ENCODE data around the gene HS6ST1. TPM values are rescaled to one million over a fixed set of nuclear protein-coding genes. Genes with fewer than 3 reads are reported as not detected.

HS6ST1 gene
- total and polyA plus RNA-seq, 4 donors = 17.9 to 31.9 (median 25.4) TPM

DNA sequence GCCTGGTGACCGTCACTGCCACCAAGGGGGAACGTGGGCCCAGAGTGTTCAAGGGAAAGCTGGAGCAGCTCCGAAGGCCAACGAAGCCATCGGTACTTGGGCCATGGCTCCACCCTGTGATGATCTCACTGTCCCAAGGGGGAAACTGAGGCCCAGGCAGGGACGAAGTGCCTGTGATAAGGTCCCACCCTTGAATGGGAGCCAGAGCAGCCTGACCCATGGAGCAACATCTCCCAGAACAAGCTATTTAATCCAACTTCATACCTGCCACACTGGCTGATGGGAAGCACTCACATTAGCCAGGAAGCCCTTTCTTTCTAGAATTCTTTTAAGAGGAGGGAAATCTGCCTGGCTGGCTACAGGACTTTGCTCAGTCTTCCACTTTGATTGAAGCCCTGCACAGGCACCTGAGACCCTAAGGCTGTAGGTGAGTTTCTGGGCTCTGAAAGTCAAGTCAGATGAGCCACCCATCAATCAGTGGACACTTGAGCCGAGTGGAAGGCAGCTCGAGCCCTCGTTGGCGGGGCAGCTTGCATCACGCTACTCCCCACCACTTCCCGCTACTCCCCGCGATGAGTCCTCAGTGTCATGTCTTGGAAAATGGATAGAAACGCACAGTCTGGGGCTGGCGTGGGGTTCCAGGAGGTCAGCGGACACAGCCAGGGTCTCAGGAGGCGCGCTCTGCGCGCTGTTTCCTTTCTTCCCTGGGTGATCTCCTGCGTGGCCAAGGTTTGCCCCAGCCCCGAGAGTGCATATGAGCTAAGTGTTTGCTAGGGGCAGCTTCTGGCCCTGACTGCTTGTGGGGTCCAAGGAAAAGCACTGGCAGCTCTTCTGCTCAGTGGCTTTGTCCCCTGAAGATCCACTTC lies 2.5 kb upstream of the HS6ST1 start:
- no peak overlapping the region for H3K4me3 ChIP-seq (ENCODE audit: low read depth in 1 of 3, low read length in 3 of 3)
- H3K9me3 ChIP-seq (ENCODE audit: control insufficient read depth in 4 of 4, low read length in 3 of 4) = no peaks in the 10 kb centered on the region
- H3K27ac ChIP-seq (ENCODE audit: low read depth in 1 of 2, low read length in 2 of 2) = no peak overlapping the region
- TF ChIP-seq NR2F2 (IDR thresholded peaks at IDR 0.05) (no peak), HNF4G (IDR thresholded peaks at IDR 0.05) (no peak), MAX (IDR thresholded peaks at IDR 0.05) (no peak), RXRA (IDR thresholded peaks at IDR 0.05) (no peak), ZBTB33 (IDR thresholded peaks at IDR 0.05) (no peak), JUND (IDR thresholded peaks at IDR 0.05) (no peak), FOXA1 (IDR thresholded peaks at IDR 0.05) (no peak), REST (IDR thresholded peaks at IDR 0.05) (no peak), GABPA (IDR thresholded peaks at IDR 0.05 in 1 of 2, conservative IDR thresholded peaks at IDR 0.05 in 1 of 2) (no peak), RAD21 (IDR thresholded peaks at IDR 0.05) (no peak)
- TF ChIP-seq, protein P1, sequence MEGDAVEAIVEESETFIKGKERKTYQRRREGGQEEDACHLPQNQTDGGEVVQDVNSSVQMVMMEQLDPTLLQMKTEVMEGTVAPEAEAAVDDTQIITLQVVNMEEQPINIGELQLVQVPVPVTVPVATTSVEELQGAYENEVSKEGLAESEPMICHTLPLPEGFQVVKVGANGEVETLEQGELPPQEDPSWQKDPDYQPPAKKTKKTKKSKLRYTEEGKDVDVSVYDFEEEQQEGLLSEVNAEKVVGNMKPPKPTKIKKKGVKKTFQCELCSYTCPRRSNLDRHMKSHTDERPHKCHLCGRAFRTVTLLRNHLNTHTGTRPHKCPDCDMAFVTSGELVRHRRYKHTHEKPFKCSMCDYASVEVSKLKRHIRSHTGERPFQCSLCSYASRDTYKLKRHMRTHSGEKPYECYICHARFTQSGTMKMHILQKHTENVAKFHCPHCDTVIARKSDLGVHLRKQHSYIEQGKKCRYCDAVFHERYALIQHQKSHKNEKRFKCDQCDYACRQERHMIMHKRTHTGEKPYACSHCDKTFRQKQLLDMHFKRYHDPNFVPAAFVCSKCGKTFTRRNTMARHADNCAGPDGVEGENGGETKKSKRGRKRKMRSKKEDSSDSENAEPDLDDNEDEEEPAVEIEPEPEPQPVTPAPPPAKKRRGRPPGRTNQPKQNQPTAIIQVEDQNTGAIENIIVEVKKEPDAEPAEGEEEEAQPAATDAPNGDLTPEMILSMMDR (IDR thresholded peaks at IDR 0.05; ENCODE audit: low read depth, low read length, missing input control) = no peak
- H3K27me3 ChIP-seq (ENCODE audit: control insufficient read depth in 4 of 4, insufficient read depth in 4 of 4, low read length in 3 of 4) = no peaks in the 10 kb centered on the region
- no peak for DNase-seq (ENCODE audit: low spot score)
- WGBS = 83% methylated on average over 23 of the region's 23 CpGs
- peaks cover 13 to 36% (median 26%) of the 10 kb centered on the region in 4 donors for H3K4me1 ChIP-seq (ENCODE audit: control insufficient read depth in 4 of 4, insufficient read depth in 4 of 4, low read length in 3 of 4)
- no peaks in the 10 kb centered on the region for H3K36me3 ChIP-seq (ENCODE audit: control insufficient read depth in 4 of 4, insufficient read depth in 3 of 4, low read depth in 1 of 4, low read length in 3 of 4)
- H3K9ac ChIP-seq (ENCODE audit: low read depth in 1 of 2, low read length in 2 of 2) = no peak overlapping the region

- Histone ChIP-seq H3K9me3 (ENCODE audit: control insufficient read depth in 4 of 4, low read length in 3 of 4) (no peaks in the 10 kb centered on the region), H3K4me1 (ENCODE audit: control insufficient read depth in 4 of 4, insufficient read depth in 4 of 4, low read length in 3 of 4) (peaks cover 19 to 36% (median 26%) of the 10 kb centered on the region in 4 donors), H3K36me3 (ENCODE audit: control insufficient read depth in 4 of 4, insufficient read depth in 3 of 4, low read depth in 1 of 4, low read length in 3 of 4) (no peaks in the 10 kb centered on the region), H3K9ac (ENCODE audit: low read depth in 1 of 2, low read length in 2 of 2) (no peak overlapping the region), H3K27me3 (ENCODE audit: control insufficient read depth in 4 of 4, insufficient read depth in 4 of 4, low read length in 3 of 4) (no peaks in the 10 kb centered on the region), H3K27ac (ENCODE audit: low read depth in 1 of 2, low read length in 2 of 2) (no peak overlapping the region), H3K4me3 (ENCODE audit: low read depth in 1 of 3, low read length in 3 of 3) (no peak overlapping the region)
- WGBS = 92% methylated on average over 11 of the region's 11 CpGs
- DNase-seq (ENCODE audit: low spot score) = no peak
- no peak for TF ChIP-seq EGR1 (IDR thresholded peaks at IDR 0.05; ENCODE audit: low read depth in 2 of 2)
- no peak for TF ChIP-seq JUND (IDR thresholded peaks at IDR 0.05)
- TF ChIP-seq, protein P1 (IDR thresholded peaks at IDR 0.05; ENCODE audit: low read depth, low read length, missing input control) = no peak
- TF ChIP-seq GABPA (IDR thresholded peaks at IDR 0.05 in 1 of 2, conservative IDR thresholded peaks at IDR 0.05 in 1 of 2) = no peak
- TF ChIP-seq FOXA2 (IDR thresholded peaks at IDR 0.05) = no peak
- no peak for TF ChIP-seq REST (IDR thresholded peaks at IDR 0.05)
- TF ChIP-seq RXRA (IDR thresholded peaks at IDR 0.05) = no peak
These were observed 1.7 kb upstream of the HS6ST1 start for GRCh38 chr2:128320192-128320905.
